HG02938 (cell line): ENCODE measurements around the gene MAG.

Experiments
- ATAC-seq: cut with Tn5 transposase; IDR thresholded peaks from one replicate; pipeline ENCODE4 v1.9.1; 2021; ENCODE audit warnings: mild to moderate bottlenecking, moderate library complexity; ENCODE audit not compliant: unreplicated experiment

Gene MAG

GRCh38 chr19:35315883-35316282 lies 23.9 kb downstream of the MAG start:
- no peak for ATAC-seq

DNA sequence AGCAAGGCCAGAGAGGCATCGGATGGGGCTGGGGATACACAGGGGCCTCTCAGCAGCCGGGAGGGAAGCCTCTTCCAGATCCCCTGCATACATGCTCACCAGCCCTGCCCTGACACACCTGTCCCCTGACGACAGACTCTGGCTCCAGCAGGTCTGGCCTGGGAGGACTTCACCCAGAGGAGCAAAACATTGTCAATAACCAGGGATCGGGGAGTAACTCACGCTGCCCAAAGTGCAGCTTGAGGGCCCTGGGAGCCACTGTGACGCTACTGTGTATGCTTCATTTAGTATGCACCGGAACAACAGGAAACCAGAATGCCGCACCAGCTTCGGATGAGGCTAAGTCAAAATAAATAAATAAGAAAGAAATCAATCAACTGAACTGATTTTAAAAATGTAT lies 24.6 kb downstream of the MAG start:
- no peak for ATAC-seq

DNA sequence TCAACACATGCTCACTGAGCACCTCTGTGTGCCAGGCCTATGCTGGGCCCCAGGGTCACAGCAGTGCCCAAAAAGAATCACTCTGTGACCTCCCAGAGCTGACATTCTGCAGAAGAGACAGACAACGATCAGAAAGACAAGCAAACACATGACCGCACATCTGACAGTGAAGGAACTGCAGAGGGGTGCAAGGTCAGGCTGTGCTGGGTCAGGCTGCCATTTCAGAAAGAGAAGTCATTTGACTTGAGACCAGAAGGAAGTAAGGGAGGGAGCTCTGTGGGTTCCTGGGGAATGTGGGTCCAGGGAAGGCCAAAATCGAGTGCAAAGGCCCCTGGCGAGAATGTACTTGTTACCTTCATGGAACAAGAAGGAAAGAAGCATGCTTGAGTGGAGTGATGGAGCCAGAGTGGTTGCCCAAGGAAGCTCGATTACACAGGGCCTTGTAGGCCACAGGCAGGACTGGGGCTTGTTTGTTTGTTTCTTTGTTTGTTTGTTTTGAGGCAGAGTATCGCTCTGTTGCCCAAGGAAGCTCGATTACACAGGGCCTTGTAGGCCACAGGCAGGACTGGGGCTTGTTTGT lies 25.6 kb downstream of the MAG start:
- no peak for ATAC-seq

DNA sequence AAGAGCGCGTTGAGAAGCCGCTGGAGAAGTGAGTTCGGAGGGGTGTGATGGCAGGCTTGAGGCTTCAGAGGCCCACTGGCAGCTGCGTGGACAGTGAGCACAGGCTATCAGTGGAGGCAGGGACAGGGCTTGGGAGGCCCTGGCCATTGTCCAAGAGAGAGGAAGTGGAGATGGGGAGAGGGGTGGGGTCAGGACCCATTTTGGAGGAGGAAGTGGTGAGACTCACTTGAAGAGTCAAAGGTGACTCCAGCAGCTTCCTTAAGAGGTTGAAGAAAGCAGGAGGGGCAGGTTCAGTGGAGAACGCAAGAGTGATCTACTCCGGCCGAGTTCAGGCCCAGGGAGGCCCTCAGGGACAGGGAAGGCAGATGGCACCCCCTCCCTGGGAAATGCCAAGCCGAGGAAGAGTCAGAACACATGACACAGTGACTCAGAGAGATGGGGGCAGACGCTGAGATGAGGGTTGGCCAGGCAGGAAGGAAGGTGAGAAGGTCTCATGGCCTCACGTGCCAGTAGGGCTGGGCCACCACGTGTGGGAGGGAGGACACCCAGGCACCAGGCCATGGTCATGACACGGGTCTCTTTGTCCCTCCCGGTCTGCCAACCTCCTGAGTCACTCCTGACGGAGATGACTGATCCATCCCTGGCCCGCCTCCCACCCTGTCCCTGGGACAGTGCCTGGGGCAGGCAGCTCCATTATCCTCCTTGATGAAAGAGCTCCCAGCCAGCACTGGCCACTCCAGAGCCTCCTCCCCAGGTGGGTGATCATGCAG lies 26.9 kb downstream of the MAG start:
- no peak for ATAC-seq

GRCh38 chr19:35320065-35320713 lies 28.2 kb downstream of the MAG start:
- no peak for ATAC-seq

DNA sequence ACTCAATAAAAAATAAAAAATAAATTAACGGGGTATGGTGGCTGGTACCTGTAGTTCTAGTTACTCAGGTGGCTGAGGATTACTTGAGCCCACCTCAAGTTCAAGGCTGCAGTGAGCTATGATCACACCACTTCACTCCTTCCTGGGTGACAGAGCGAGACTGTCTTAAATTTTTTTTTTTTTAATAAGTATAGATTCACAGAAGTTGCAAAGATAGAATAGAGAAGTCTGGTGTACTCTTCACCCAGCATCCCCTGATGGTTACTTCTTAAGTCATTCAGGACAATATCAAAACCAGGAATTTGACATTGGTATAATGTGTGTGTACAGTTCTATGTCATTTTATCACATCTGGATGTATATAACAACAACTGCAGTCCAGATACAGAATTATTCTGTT lies 29.3 kb downstream of the MAG start:
- no peak for ATAC-seq

DNA sequence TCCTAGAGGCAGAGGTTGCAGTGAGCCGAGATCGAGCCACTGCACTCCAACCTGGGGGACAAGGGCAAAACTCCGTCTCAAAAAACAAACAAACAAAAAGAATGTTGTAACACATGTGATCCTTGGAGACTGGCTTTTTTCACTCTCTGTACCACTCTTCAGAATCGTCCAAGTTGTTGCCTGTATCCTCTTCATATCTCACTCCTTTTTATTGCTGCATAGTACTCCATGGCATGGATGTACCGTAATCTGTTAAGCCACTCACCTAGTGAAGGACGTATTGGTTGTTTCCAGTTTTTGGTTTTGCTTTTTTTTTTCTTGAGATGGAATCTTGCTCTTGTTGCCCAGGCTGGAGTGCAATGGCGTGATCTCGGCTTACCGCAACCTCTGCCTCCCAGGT lies 30.1 kb downstream of the MAG start:
- no peak for ATAC-seq

DNA sequence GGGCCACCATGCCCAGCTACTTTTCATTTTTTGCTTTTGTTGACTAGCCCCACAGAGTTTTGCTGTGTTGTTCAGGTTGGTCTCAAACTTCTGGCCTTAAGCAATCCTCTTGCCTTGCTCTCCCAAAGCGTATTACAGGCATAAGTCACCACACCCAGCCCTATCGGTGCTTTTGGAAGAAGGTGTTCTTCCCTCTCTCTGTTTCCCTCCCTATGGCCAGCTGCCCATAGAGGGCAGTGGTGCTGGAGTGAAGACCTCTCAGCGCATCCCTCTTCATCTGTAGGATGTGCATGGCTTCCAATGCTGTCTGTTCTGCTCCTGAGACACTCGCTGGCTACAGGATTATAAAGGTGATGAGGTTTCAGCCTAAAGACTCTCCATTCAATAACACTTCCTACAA lies 35.7 kb downstream of the MAG start:
- ATAC-seq: no peak

- no peak for ATAC-seq
Observed at GRCh38 chr19:35328851-35329285, 36.9 kb downstream of the MAG start, which contains the start of gene CD22. Gene CD22, plus strand, starts transcription at chr19:35329187. Its CDS starts 2,854 bp downstream, at chr19:35332041.

- no peak for ATAC-seq
Observed at GRCh38 chr19:35329323-35329722, 37.4 kb downstream of the MAG start.

- ATAC-seq: no peak
Observed at GRCh38 chr19:35330475-35330874, 38.5 kb downstream of the MAG start.

GRCh38 chr19:35331551-35332214 lies 39.7 kb downstream of the MAG start:
- ATAC-seq: no peak

GRCh38 chr19:35332817-35333216 lies 40.9 kb downstream of the MAG start:
- ATAC-seq: no peak

DNA sequence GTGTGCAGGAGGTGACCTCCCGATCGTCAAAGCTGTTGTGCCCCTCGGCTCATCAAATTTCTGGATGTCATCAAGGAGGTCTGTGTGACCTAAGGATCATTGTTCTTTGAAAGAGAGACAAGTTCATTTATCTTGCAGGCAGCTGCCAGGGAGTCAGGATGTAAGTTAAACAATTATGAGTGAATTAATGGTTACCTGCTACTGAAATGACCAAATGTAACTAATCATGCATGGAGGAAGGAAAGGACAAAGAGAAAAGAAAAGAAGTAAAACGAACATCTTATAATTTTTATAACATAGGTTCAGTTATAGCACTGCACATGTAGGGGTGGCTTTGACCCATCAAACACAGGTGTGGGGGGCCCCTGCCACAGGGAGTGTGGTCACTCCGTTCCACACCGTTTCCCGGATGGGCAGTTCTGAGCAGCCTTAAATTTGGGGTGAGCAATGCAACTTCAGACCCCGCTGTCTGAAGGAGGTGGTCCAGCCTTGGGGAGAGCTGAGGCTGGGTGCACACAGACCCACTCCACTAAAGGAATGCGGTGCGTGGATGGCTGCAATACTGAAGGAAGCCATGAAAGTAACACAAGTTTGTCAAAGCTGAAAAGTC lies 42.3 kb downstream of the MAG start:
- no peak for ATAC-seq

DNA sequence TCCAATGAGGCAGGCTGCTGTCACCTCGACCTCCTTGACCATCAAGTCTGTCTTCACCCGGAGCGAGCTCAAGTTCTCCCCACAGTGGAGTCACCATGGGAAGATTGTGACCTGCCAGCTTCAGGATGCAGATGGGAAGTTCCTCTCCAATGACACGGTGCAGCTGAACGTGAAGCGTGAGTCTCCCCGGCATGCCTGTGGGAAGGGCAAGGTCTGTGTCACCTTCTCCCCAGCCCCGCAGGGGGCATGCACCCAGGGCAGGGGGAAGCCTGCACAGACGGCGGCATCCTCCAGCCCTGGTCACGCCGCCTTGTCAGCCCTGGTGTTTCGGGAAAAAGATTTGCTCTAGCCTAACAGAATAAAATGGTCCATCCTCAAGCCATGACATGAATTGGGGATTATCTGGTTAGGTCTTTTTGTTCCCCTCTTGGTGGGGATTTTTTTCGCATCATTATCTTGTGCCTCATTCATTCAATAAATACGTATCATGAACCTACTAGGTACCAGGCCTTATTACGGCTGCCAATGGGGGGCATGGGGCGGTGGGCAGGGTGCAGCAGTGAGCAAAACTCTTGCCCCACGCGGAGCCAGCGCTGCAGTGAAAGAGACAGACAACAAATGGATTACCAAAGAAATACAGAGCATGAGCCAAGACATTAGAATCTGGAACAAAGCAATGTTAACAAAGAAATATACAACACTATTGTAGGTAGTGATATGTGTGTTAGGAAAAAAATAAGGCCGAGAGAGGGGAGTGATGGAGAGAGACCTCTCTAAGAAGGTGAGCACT lies 44.4 kb downstream of the MAG start:
- no peak for ATAC-seq

DNA sequence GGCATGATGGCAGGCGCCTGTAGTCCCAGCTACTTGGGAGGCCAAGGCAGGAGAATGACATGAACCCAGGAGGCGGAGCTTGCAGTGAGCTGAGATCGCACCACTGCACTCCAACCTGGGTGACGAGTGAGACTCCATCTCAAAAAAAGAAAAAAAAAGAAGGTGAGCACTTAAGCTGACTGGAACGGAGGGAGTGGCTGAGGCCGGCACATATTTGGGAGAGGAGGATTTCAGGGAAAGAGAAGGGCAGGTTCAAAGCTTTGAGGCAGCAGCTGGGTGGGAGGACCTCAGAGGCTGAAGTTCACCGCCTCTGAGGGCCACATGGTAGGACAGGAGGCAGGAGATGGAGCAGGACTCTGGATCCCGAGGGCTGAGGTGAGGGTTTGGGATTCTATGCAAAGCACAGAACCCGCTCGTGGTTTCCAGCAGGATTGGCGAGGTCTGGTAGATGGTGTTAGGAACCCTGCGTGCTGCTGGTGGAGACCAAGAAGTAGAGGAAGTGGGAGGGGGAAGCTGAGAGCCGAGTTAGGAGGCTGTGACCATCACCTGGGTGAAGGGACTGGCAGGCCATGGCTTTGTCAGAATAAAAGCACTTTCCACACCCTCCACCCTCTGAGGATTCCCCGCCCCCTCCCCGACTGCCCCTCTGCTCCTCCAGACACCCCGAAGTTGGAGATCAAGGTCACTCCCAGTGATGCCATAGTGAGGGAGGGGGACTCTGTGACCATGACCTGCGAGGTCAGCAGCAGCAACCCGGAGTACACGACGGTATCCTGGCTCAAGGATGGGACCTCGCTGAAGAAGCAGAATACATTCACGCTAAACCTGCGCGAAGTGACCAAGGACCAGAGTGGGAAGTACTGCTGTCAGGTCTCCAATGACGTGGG lies 45.4 kb downstream of the MAG start:
- ATAC-seq: no peak

GRCh38 chr19:35337984-35338296 lies 46.0 kb downstream of the MAG start:
- ATAC-seq: no peak

GRCh38 chr19:35340431-35340830 lies 48.5 kb downstream of the MAG start:
- no peak for ATAC-seq

DNA sequence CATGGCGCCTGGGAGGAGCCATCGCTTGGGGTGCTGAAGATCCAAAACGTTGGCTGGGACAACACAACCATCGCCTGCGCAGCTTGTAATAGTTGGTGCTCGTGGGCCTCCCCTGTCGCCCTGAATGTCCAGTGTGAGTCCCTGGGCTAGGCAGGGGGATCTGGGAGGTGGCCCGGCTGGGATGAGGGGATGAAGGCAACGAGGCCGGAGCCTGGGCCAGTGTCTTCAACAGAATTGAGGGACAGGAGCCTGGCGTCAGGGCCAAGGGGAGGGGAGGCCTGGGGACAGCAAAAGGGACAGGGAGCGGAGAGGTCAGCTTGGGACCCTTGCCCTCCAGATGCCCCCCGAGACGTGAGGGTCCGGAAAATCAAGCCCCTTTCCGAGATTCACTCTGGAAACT lies 49.0 kb downstream of the MAG start:
- no peak for ATAC-seq
